Measurements from ENCODE around the gene PRR5L. TPM values are rescaled to one million over a fixed set of nuclear protein-coding genes. Genes with fewer than 3 reads are reported as not detected.

The PRR5L gene
- total and polyA plus RNA-seq, 2 experiments from 2014 or later, result 0.70 to 2.6 TPM

- Histone ChIP-seq H3K4me1 (ENCODE audit: low read depth) (no peaks in the 10 kb centered on the region), H3K27ac (no peak overlapping the region), H3K27me3 (peaks cover 42% of the 10 kb centered on the region), H3K9me3 (ENCODE audit: low read depth) (no peaks in the 10 kb centered on the region), H3K4me3 (no peak overlapping the region), H3K36me3 (no peaks in the 10 kb centered on the region)
- no peak for TF ChIP-seq CTCF (IDR thresholded peaks at IDR 0.05; ENCODE audit: low read depth, low read length)
- DNase-seq (ENCODE audit: low read depth in 1 of 2, low spot score in 1 of 2), result no peak
These were observed 75.5 kb downstream of the PRR5L start for GRCh38 chr11:36371590-36371989.

- Histone ChIP-seq H3K27me3 (peaks cover 48% of the 10 kb centered on the region), H3K27ac (no peak overlapping the region), H3K9me3 (ENCODE audit: low read depth) (no peaks in the 10 kb centered on the region), H3K4me3 (no peak overlapping the region), H3K36me3 (no peaks in the 10 kb centered on the region), H3K4me1 (ENCODE audit: low read depth) (no peaks in the 10 kb centered on the region)
- peak in 1 of 2 donors; percentile 96 for DNase-seq (ENCODE audit: low read depth in 1 of 2, low spot score in 1 of 2)
- TF ChIP-seq CTCF (IDR thresholded peaks at IDR 0.05; ENCODE audit: low read depth, low read length), result no peak
These were observed 76.1 kb downstream of the PRR5L start for GRCh38 chr11:36372101-36372771.

- Histone ChIP-seq H3K27me3 (peaks cover 59% of the 10 kb centered on the region), H3K9me3 (ENCODE audit: low read depth) (no peaks in the 10 kb centered on the region), H3K4me1 (ENCODE audit: low read depth) (no peaks in the 10 kb centered on the region), H3K36me3 (no peaks in the 10 kb centered on the region), H3K27ac (no peak overlapping the region), H3K4me3 (no peak overlapping the region)
- no peak for TF ChIP-seq CTCF (IDR thresholded peaks at IDR 0.05; ENCODE audit: low read depth, low read length)
- DNase-seq (ENCODE audit: low read depth in 1 of 2, low spot score in 1 of 2), result peak in 1 of 2 donors; percentile 76
These were observed 77.2 kb downstream of the PRR5L start for GRCh38 chr11:36373016-36374010.

GRCh38 chr11:36374726-36375125, 78.6 kb downstream of the PRR5L start:
- no peaks in the 10 kb centered on the region for H3K9me3 ChIP-seq (ENCODE audit: low read depth)
- no peak overlapping the region for H3K4me3 ChIP-seq
- no peak overlapping the region for H3K27ac ChIP-seq
- H3K4me1 ChIP-seq (ENCODE audit: low read depth), result no peaks in the 10 kb centered on the region
- peaks cover 73% of the 10 kb centered on the region for H3K27me3 ChIP-seq
- no peaks in the 10 kb centered on the region for H3K36me3 ChIP-seq
- DNase-seq (ENCODE audit: low read depth in 1 of 2, low spot score in 1 of 2), result no peak
- TF ChIP-seq CTCF (IDR thresholded peaks at IDR 0.05; ENCODE audit: low read depth, low read length), result no peak

- Histone ChIP-seq H3K27me3 (peaks cover 75% of the 10 kb centered on the region), H3K9me3 (ENCODE audit: low read depth) (no peaks in the 10 kb centered on the region), H3K27ac (no peak overlapping the region), H3K4me3 (no peak overlapping the region), H3K36me3 (no peaks in the 10 kb centered on the region), H3K4me1 (ENCODE audit: low read depth) (no peaks in the 10 kb centered on the region)
- no peak for DNase-seq (ENCODE audit: low read depth in 1 of 2, low spot score in 1 of 2)
- TF ChIP-seq CTCF (IDR thresholded peaks at IDR 0.05; ENCODE audit: low read depth, low read length), result no peak
These were observed 79.4 kb downstream of the PRR5L start for GRCh38 chr11:36375353-36376008.
